Sciatic nerve (tissue), 2 donors: ENCODE results near the gene DNAJB13. TPM values are rescaled to one million over a fixed set of nuclear protein-coding genes. Genes with fewer than 3 reads are reported as not detected.

Experiments
- ATAC-seq: fragments of 200-7000 bp; cut with Tn5 transposase; one replicate; pipeline ENCODE4 v1.9.1; 2020; ENCODE audit warnings: mild to moderate bottlenecking, moderate library complexity
- DNase-seq: peaks from one replicate; pipeline ENCODE4 v3.0.0-alpha.2; 2020; ENCODE audit warnings: low spot score
- intact Hi-C: fragments of 100-400 bp; cut with DNase I; formaldehyde crosslinking; loops from one replicate; pipeline ENCODE4 v1.14.2; 2022
- total RNA-seq: library from RNA; stranded (reverse); fragmentation: NEBNext Ultra II Directional; extraction: Animal tissue kit (Norgen Biotek cat#: 25700); gene quantifications from one replicate; pipeline ENCODE4 v1.2.1, GENCODE V29; 2021
- donor health status: DM: no; HTN: no; CAD: no.
- donor health status: DM: no; HTN: no; CAD: no.

The DNAJB13 gene
- total RNA-seq, 1 donor from 2014 or later, result 0.62 TPM

GRCh38 chr11:74008373-74009229 lies 57.8 kb downstream of the DNAJB13 start, which contains the start of gene UCP3:
TSS of gene UCP3 (minus strand) at chr11:74009085. CDS start at chr11:74007042, 2,043 bp downstream.
- DNase-seq (no peak), ATAC-seq (no peak)
- intact Hi-C loops, result no loop called here

GRCh38 chr11:74009230-74009547 lies 58.4 kb downstream of the DNAJB13 start:
- intact Hi-C loops, result no loop called here
- DNase-seq, result no peak
- no peak for ATAC-seq

GRCh38 chr11:74009675-74010305 lies 59.0 kb downstream of the DNAJB13 start:
- no peak for ATAC-seq
- intact Hi-C loops, result loop anchor here (10.0 kb wide), 1 partner anchor 45 kb away; no protein-coding TSS in a partner anchor
- no peak for DNase-seq

GRCh38 chr11:74010306-74011300 lies 59.8 kb downstream of the DNAJB13 start:
- ATAC-seq (no peak), DNase-seq (no peak)
- intact Hi-C loops, result loop anchor here (10.0 kb wide), 1 partner anchor 46 kb away; no protein-coding TSS in a partner anchor

GRCh38 chr11:74011360-74012073 lies 60.7 kb downstream of the DNAJB13 start:
- intact Hi-C loops, result loop anchor here (10.0 kb wide), 1 partner anchor 47 kb away; no protein-coding TSS in a partner anchor
- ATAC-seq, result peak; percentile 21
- no peak for DNase-seq

- no peak for ATAC-seq
- DNase-seq, result no peak
- intact Hi-C loops, result loop anchor here (10.0 kb wide), 1 partner anchor 47 kb away; no protein-coding TSS in a partner anchor
Measured at GRCh38 chr11:74012074-74012809, 61.4 kb downstream of the DNAJB13 start.

GRCh38 chr11:74013141-74013540 lies 62.3 kb downstream of the DNAJB13 start:
- ATAC-seq (no peak), DNase-seq (no peak)
- intact Hi-C loops, result loop anchor here (10.0 kb wide), 1 partner anchor 48 kb away; no protein-coding TSS in a partner anchor

- DNase-seq, result no peak
- no peak for ATAC-seq
- intact Hi-C loops, result loop anchor here (10.0 kb wide), 1 partner anchor 50 kb away; no protein-coding TSS in a partner anchor
Measured at GRCh38 chr11:74014880-74015279, 64.1 kb downstream of the DNAJB13 start.

GRCh38 chr11:74015919-74016684 lies 65.3 kb downstream of the DNAJB13 start:
- intact Hi-C loops, result loop anchor here (10.0 kb wide), 1 partner anchor 51 kb away; no protein-coding TSS in a partner anchor
- DNase-seq, result no peak

GRCh38 chr11:74017631-74018030 lies 66.8 kb downstream of the DNAJB13 start:
- ATAC-seq (no peak), DNase-seq (no peak)
- intact Hi-C loops, result loop anchor here (10.0 kb wide), 1 partner anchor 53 kb away; no protein-coding TSS in a partner anchor

More at GRCh38 chr11:74015919-74016684, 65.3 kb downstream of the DNAJB13 start:
- no peak for ATAC-seq

GRCh38 chr11:74018331-74019005 lies 67.6 kb downstream of the DNAJB13 start:
- peak; percentile 89 for DNase-seq
- intact Hi-C loops, result loop anchor here (10.0 kb wide), 1 partner anchor 54 kb away; no protein-coding TSS in a partner anchor
- ATAC-seq, result peak; percentile 95

- intact Hi-C loops, result loop anchor here (10.0 kb wide), 1 partner anchor 54 kb away; no protein-coding TSS in a partner anchor
- DNase-seq (no peak), ATAC-seq (peak; percentile 12)
Measured at GRCh38 chr11:74019104-74019738, 68.4 kb downstream of the DNAJB13 start.

GRCh38 chr11:74019860-74020259 lies 69.0 kb downstream of the DNAJB13 start:
- intact Hi-C loops, result loop anchor here (10.0 kb wide), 1 partner anchor 55 kb away; no protein-coding TSS in a partner anchor
- no peak for ATAC-seq

More at GRCh38 chr11:74019860-74020259, 69.0 kb downstream of the DNAJB13 start:
- DNase-seq, result no peak
